Activated naive CD8-positive, alpha-beta T cell (primary cell): Measurements from ENCODE around the gene PLEKHB1.

Experiments
- H3K27ac Mint-ChIP-seq: one replicate; pipeline ENCODE4 v1.8.0; 2021; ENCODE audit warnings: mixed read lengths
- H3K27me3 Mint-ChIP-seq: one replicate; pipeline ENCODE4 v1.8.0; 2021; ENCODE audit warnings: mixed read lengths
- H3K36me3 Mint-ChIP-seq: one replicate; pipeline ENCODE4 v1.8.0; 2021; ENCODE audit warnings: mixed read lengths
- H3K4me1 Mint-ChIP-seq: one replicate; pipeline ENCODE4 v1.8.0; 2021; ENCODE audit warnings: low read depth, mixed read lengths
- H3K4me3 Mint-ChIP-seq: one replicate; pipeline ENCODE4 v1.8.0; 2021; ENCODE audit warnings: mild to moderate bottlenecking, mixed read lengths
- H3K9me3 Mint-ChIP-seq: one replicate; pipeline ENCODE4 v1.8.0; 2021; ENCODE audit warnings: low read depth, mixed read lengths

PLEKHB1 gene

DNA sequence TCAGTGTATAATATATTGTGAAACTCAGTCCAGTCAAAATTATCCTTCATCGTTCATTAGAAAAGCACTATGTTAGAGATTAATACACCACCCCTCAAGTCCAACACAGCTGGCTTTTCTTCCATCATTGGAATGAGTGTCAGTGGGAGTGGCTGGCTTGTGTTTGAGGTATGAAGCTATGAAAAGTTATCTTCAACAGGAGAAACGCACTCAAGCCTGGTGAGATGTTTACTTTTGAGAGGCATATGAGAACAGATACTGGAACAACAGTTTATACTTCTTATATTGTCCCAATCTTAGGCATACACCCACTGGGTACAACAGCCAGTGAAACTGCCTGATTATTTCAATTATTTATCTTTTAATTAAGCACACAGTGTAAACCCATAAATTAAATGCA, 34.3 kb downstream of the PLEKHB1 start:
- no peaks in the 10 kb centered on the region for H3K9me3 Mint-ChIP-seq
- H3K36me3 Mint-ChIP-seq, result peaks cover 9% of the 10 kb centered on the region
- H3K27ac Mint-ChIP-seq, result no peak overlapping the region
- no peak overlapping the region for H3K4me3 Mint-ChIP-seq
- H3K4me1 Mint-ChIP-seq, result no peaks in the 10 kb centered on the region
- H3K27me3 Mint-ChIP-seq, result no peaks in the 10 kb centered on the region

DNA sequence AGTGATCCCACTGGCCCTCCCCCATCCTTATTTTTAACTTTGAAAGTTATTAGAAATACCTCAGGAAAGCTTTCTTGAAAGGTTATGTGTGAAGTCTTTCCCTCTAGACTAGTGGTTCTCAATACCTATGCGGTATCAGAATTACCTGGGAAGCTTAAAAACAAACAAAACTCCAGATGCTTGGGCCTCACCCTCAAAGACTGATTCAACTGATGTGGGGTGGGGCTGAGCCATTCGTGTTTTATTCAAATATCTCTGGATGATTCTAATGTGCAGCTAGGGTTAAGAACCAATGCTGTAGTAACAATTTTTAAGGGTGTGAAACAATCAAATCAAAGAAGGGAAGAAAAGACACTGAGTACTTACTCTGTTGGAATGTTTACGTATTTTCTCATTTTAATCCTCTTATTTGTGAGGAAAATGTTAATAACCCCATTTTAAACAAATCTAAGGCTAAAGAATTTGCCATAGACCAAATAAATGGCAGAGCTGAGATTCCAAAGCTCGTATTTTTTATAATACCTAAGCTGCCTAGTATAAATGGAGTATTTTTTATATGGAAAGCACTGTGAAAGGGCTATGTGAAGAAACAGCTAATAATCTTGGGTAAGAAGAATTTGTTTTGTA, 47.6 kb downstream of the PLEKHB1 start:
- H3K9me3 Mint-ChIP-seq, result no peaks in the 10 kb centered on the region
- no peak overlapping the region for H3K27ac Mint-ChIP-seq
- H3K36me3 Mint-ChIP-seq, result no peaks in the 10 kb centered on the region
- H3K4me1 Mint-ChIP-seq, result no peaks in the 10 kb centered on the region
- no peak overlapping the region for H3K4me3 Mint-ChIP-seq
- no peaks in the 10 kb centered on the region for H3K27me3 Mint-ChIP-seq

DNA sequence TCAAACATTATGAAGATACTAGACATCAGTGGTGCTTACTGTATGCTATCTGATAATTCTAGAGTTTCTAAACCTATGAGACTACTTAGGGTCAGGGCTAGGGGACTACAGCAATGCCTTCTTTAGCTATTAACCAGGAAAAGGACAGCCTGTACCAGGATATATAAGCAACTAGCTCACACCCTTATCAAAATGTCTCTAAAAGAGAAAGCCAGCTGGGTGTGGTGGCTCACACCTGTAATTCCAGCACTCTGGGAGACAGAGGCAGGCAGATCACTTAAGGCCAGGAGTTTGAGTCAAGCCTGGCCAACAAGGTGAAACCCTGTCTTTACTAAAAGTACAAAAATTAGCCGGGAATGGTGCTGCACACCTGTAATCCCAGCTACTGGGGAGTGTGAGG, 58.7 kb downstream of the PLEKHB1 start:
- Mint-ChIP-seq H3K9me3 (no peaks in the 10 kb centered on the region), H3K36me3 (peaks cover 6% of the 10 kb centered on the region)

DNA sequence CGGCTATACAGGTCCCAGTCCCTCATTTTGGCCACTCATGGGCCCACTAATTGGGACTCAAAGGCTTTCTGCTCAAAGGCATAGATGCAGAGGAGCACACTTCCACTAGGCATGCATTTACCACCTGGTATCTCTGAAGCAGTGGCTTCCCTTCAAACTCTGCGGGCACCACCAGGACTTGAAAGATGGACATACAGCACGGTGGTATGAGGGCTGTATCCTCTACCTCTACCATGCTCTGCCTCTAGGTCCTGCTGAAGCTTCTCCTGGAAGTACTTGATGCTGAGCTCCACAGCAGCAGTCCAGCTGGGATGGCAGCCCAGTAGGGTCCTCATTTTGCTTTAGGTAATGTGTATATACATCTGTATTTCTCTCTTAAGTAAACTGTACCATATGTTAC, 64.6 kb downstream of the PLEKHB1 start:
- H3K4me1 Mint-ChIP-seq, result peaks cover under 1% of the 10 kb centered on the region
- no peaks in the 10 kb centered on the region for H3K27me3 Mint-ChIP-seq
- H3K36me3 Mint-ChIP-seq, result peaks cover 3% of the 10 kb centered on the region
- no peak overlapping the region for H3K4me3 Mint-ChIP-seq
- H3K27ac Mint-ChIP-seq, result no peak overlapping the region
- H3K9me3 Mint-ChIP-seq, result no peaks in the 10 kb centered on the region

More for the DNA sequence above, 58.7 kb downstream of the PLEKHB1 start:
- no peak overlapping the region for H3K27ac Mint-ChIP-seq
- no peaks in the 10 kb centered on the region for H3K27me3 Mint-ChIP-seq
- no peaks in the 10 kb centered on the region for H3K4me1 Mint-ChIP-seq
- no peak overlapping the region for H3K4me3 Mint-ChIP-seq
